ENCODE data around the gene GMEB2. TPM values are rescaled to one million over a fixed set of nuclear protein-coding genes. Genes with fewer than 3 reads are reported as not detected.

GMEB2 gene
- total RNA-seq, 1 experiment from 2014 or later: 17.0 TPM

Other genes starting within 250 kb of the GMEB2 start
- gene KCNQ2, start 154.4 kb downstream of the GMEB2 start, total RNA-seq (2014; rRNA removed; shearing (Covaris generic)): 92.6 and 129 TPM in 2 replicates
- 30.7 and 37.1 TPM in 2 replicates for gene EEF1A2, start 128.0 kb downstream of the GMEB2 start, total RNA-seq (2014; rRNA removed; shearing (Covaris generic))
- 79.7 and 94.2 TPM in 2 replicates for gene PPDPF, start 106.3 kb downstream of the GMEB2 start, total RNA-seq (2014; rRNA removed; shearing (Covaris generic))
- 0.14 and 0.30 TPM in 2 replicates for gene PTK6, start 89.7 kb downstream of the GMEB2 start, total RNA-seq (2014; rRNA removed; shearing (Covaris generic))
- gene SRMS, start 79.4 kb downstream of the GMEB2 start, total RNA-seq (2014; rRNA removed; shearing (Covaris generic)): 0.21 and 0.33 TPM in 2 replicates
- 6.4 and 8.0 TPM in 2 replicates for gene FNDC11, start 72.9 kb downstream of the GMEB2 start, total RNA-seq (2014; rRNA removed; shearing (Covaris generic))
- gene HELZ2, start 52.9 kb downstream of the GMEB2 start, total RNA-seq (2014; rRNA removed; shearing (Covaris generic)): 20.1 and 27.5 TPM in 2 replicates
- 24.9 and 32.7 TPM in 2 replicates for gene STMN3, start 26.3 kb upstream of the GMEB2 start, total RNA-seq (2014; rRNA removed; shearing (Covaris generic))
- gene RTEL1, start 31.2 kb upstream of the GMEB2 start, total RNA-seq (2014; rRNA removed; shearing (Covaris generic)): 15.1 and 22.4 TPM in 2 replicates
- not detected in 2 replicates for gene TNFRSF6B, start 69.6 kb upstream of the GMEB2 start, total RNA-seq (2014; rRNA removed; shearing (Covaris generic))
- 24.2 and 26.2 TPM in 2 replicates for gene ARFRP1, start 80.9 kb upstream of the GMEB2 start, total RNA-seq (2014; rRNA removed; shearing (Covaris generic))
- gene ZGPAT, start 80.9 kb upstream of the GMEB2 start, total RNA-seq (2014; rRNA removed; shearing (Covaris generic)): 32.6 and 52.0 TPM in 2 replicates
- gene LIME1, start 109.6 kb upstream of the GMEB2 start, total RNA-seq (2014; rRNA removed; shearing (Covaris generic)): 7.7 and 10.5 TPM in 2 replicates
- gene SLC2A4RG, start 112.7 kb upstream of the GMEB2 start, total RNA-seq (2014; rRNA removed; shearing (Covaris generic)): 38.3 and 62.2 TPM in 2 replicates
- 13.5 and 20.0 TPM in 2 replicates for gene ZBTB46, start 204.2 kb upstream of the GMEB2 start, total RNA-seq (2014; rRNA removed; shearing (Covaris generic))
- gene ABHD16B, start 234.4 kb upstream of the GMEB2 start, total RNA-seq (2014; rRNA removed; shearing (Covaris generic)): not detected in 2 replicates
- gene TPD52L2, start 238.2 kb upstream of the GMEB2 start, total RNA-seq (2014; rRNA removed; shearing (Covaris generic)): 76.0 and 79.3 TPM in 2 replicates